Effector CD4-positive, alpha-beta T cell (primary cell): ENCODE data around the gene NOP56.

Experiments
- DNase-seq: peaks from one replicate; pipeline ENCODE4 v3.0.0-alpha.2; 2020

Gene NOP56

GRCh38 chr20:2706688-2707352 is 54.4 kb downstream of the NOP56 start:
- no peak for DNase-seq

- no peak for DNase-seq
These were observed 55.1 kb downstream of the NOP56 start for GRCh38 chr20:2707353-2708072.
